Midbrain (tissue), 1 donor: ENCODE measurements around the gene PM20D1.
"Not testable (repeated sequence)": the region's sequence is repeated elsewhere in the genome, so short reads cannot be mapped to it uniquely, and the experiment has no call there.

Experiments
- DNase-seq: peaks from one replicate; lab custom pipeline; 2025; lab: John Stamatoyannopoulos, UW

PM20D1 gene

DNA sequence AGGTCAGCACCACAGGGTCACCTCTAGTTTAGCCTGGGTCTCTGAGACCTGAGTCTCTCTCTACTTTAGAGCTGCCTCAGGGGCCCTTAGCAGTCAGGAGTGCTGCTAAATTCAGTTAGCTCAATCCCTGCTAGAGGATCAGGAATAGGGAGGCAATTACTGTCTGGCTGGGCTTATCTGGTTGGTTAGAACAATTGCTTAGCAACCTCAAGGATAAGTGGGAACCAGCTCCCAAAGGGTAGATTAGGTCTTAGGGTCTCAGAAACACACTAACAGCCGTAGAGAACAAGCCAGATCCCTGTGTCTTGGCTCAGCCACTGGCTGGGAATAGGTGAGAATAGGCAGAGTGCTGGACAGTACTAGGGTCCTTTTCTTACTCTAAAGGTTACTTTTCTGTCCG is 7.7 kb downstream of the PM20D1 start:
- no peak for DNase-seq

DNA sequence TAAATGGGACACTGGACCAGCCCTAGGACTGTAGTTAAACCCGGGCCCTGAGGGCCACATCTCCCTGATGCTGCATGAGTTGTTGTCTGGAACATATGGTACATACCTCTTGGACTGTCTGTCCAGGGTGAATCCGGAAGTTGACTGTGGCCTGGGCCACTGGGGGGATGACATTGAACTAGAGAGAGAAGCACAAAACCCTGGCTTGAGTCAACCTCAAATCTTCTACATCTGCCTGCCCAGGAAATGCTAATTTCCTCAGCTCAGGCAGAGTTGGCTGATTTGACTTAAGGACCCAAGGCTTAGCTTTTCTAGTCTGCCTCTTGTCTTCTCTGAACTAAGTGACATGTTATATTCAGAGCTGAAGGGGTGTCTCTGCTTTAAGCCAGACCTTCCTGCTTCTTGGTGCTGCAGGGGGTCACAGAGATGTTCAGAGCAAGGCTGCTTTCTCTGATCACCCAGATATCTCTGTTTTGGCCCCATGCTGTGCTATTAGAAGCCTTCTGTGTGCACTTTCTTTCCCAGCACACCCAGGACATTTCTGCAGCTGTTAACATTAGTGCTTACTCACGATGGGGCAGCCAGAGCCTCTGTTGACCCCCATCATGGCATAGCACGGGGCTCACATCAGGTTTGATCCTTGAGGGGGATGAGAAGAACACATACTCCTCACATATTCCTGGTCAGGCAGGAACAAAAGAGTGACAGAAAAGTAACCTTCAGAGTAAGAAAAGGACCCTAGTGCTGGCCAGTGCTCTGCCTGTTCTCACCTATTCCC is 9.6 kb downstream of the PM20D1 start:
- DNase-seq: no peak

DNA sequence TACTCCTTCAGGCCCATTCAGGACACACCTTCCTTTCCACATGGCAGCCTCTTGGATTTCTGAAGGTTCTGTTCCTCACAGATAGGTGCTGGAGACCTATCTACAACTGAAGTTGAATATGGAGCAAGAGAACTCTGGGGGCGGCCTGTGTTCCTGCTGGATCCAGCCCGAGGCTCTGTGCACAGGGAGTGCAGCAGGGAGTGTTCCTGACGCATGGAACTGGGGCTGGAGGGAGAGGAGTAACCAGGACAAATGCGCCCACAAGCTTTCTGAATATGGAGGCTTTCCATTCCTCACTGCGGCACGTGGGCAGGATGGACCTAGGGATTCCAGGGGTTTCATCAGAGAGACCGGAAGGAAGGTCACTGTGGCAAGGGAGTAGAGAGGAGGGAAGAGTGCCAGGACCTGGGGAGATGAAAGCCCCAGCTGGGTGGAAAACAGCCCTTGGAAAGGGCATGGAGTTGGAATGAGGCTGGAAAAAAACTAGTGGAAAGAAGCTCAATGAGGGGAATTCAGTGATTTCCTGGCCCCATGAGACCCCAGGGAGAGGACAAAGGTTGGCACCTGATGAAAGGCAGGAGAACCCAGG is 12.5 kb downstream of the PM20D1 start:
- DNase-seq: no peak

DNA sequence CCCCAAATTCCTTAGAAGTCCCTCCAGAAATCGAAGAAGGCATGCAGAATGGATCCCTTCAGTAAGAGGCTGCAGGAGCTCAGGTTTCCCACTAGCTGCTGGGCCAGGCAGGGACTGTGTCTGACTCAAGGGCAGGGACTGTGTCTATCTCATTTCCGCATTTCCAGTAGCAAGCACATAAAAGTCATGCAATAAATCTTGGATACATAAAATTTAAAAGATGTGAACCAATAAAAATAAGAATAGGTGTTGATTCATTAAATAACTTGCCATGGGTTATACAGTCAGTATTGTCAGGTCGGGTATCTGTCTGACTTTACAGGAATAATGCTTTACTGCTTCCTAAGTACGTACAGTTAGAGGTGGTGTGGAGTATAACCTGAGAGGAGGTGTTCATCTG is 15.2 kb downstream of the PM20D1 start:
- no peak for DNase-seq

DNA sequence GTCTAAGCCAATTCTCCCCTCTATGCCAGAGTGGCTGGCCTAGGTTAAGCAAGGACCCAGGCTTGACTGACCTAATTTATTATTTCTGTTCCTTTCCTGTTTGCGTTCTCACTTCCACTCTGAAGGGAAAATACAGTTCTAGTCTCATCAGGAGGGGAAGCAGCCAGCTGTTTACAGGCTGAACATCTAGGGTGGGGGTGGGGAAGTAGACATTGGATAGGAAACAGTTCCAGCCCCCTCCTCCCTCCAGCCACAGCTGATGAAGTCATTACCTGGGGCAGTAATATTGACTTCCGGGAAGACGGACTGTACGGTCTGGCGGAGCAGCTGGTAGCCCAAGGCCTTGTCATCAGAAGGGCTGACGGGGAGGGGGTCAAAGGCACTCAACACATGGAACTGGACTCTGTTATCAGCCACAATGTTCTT is 17.6 kb downstream of the PM20D1 start:
- DNase-seq: no peak

DNA sequence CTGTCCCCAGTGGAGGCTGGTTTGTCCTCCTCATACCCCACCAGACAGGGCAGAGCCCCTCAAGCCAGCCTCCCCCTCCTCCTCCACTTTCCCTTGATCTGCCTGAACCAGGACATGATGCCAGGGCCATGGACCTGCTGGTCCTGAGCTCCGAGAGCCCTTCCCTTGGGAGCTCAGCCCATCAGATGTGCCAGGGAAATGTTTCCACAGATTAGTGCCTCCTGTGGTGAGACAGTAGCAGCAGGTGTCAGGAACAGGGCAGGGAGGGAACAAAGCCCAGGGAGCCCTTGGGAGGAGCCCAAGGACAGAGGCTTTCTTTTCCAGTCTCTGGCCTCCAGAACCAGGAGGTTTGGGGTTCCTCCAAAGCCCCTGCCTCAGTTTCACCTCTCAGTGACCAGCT is 22.3 kb downstream of the PM20D1 start:
- no peak for DNase-seq

DNA sequence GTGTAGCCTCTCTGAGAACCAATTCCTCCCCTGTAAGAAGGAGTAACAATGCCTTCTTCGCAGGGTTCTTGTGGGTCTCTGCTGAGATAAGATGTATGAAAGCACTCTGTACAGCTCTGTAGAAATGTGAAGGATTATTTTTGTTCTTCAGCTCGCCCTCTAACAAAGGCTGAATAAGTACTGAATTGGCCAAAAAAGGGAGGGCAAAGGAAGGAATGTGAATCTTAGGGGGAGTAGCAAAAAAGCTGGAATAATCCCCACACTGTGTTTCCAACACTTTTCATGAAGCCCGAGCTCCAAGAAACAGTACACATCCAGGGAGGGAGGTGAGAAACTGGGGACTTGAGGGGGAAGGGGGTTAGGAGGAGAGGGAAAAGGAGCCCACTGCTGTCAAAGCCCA is 22.9 kb downstream of the PM20D1 start:
- no peak for DNase-seq

DNA sequence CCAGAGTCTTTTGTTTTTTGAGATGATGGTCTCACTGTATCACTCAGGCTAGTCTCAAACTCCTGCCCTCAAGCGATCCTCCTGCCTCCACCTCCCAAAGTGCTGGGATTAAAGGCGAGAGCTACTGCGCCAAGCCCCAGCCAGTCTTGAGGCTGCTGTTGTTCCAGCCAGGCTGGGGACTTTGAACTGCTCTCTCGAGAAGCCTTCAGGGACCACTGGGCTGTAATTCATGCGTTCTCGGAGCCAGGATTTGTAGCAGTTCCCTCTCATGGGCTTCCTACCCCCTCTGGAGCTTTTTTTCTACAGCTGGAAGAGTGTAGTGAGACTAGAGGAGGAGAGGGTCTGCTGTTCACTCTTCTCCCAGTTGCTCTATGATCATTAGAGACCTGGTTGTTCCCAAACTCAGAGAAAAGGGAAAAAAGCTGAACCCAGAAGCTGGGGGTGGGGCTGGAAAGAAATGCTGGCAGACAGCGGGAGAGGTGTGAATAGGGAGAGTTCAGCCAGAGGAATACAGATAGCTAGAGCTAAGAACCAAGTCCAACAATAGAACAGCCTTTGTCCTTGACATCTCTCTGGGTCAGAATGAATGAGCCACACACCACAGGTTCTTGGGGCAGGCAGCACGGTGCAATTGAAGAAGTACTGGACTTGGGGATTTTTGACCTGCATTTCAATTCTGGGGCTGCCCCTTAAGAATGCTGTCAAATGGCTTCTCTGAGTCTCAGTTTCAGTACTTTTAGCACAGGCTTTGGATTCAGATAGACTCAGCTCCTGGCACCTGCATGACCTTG is 23.7 kb downstream of the PM20D1 start:
- no peak for DNase-seq

DNA sequence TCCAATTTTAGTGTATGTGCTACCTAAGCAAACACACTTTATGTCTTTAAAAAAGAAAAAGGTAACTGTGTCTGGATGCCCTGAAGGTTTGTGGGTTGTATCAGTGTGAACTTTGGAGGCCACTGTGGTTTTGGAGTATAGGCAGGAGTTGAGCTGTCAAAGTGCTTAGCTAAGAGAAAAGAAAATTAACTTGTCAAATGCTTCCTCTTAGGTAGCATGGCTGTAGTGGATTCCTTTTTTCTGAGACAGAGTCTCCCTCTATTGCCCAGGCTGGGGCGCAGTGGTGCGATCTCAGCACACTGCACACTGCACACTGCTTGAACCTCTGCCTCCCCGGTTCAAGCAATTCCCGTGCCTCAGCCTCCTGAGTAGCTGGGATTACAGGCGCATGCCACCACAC is 25.8 kb downstream of the PM20D1 start:
- DNase-seq: no peak

DNA sequence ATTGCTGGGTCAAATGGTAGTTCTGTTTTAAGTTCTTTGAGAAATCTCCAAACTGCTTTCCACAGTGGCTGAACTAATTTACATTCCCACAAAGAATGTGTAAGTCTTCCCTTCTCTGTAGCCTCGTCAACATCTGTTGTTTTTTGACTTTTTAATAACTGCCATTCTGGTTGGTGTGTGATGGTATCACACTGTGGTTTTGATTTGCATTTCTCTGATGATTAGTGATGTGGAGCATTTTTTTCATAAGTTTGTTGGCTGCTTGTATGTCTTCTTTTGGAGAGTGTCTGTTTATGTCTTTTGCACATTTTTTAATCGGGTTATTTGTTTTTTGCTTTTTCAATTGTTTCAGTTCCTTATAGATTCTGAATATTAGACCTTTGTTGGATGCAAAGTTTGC is 26.7 kb downstream of the PM20D1 start:
- not testable (repeated sequence) for DNase-seq

DNA sequence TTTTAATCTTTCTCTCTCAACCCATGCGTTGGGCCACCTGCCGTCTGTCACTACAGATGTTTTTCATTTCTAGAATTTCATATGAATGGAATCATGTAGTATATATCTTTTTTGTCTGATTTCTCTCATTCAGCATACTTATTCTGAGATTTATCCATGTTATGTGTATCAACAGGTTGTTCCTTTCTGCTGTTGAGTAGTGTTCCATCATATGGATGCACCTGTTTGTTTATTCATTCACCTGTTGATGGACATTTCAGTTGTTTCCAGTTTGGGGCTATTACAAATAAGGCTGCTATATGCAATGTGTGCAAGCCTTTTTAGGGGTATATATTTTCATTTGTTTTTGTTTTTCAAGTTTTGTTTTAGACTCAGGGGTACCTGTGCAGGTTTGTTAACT is 27.5 kb downstream of the PM20D1 start:
- no peak for DNase-seq

DNA sequence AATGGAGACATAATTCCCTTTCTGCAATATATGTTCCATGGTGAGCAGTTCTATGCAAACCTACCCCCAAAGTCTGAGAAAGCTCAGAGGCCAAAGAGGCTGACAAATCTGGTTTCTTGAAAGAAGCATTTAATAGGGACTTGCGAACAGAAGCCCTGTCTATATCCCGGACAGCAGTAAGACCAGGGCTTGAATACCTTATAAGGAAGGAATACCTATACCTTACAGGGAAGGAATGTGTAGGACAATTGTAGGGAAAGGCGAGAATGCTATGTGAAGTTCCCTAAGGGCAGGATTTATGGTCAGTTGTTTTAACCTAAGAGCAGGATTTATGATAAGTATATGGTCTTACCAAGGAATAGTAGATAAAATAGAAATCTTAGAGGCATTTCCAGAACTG is 31.9 kb downstream of the PM20D1 start:
- no peak for DNase-seq

DNA sequence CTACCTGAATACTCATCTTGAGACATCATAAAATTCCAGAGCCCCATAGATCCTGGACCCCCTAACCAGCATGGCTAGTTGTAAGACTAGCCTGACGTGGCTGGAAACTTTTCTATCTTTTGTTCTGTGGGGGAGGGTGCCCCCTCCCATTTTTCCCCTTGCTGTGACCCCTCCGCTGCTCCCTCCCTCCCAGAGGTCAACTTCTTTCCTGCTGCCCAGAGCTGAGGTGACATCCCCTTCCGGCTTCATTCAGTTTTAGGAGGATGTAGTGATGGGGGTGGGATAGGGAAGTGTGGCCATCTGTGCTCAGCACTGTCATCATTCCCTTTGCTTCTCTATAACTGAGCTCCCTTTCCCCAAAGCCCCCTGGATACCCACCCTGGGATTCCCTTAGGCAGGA is 32.6 kb downstream of the PM20D1 start:
- DNase-seq: no peak

DNA sequence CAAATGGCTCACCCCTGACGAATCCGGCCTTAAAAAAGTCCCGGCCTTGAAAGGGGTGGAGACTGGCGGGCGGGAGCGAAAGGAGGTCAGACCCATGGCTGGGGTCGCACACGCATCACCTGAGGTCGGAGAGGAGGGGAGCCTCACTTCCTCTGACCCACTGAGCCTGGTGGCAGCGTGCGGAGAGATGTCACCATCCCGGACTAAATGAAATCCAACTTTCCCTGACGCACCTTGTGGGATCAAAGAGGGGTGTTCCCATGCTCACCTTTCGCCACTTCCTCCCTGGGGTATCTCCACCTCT is 36.2 kb downstream of the PM20D1 start:
- peak; percentile 11 for DNase-seq

DNA sequence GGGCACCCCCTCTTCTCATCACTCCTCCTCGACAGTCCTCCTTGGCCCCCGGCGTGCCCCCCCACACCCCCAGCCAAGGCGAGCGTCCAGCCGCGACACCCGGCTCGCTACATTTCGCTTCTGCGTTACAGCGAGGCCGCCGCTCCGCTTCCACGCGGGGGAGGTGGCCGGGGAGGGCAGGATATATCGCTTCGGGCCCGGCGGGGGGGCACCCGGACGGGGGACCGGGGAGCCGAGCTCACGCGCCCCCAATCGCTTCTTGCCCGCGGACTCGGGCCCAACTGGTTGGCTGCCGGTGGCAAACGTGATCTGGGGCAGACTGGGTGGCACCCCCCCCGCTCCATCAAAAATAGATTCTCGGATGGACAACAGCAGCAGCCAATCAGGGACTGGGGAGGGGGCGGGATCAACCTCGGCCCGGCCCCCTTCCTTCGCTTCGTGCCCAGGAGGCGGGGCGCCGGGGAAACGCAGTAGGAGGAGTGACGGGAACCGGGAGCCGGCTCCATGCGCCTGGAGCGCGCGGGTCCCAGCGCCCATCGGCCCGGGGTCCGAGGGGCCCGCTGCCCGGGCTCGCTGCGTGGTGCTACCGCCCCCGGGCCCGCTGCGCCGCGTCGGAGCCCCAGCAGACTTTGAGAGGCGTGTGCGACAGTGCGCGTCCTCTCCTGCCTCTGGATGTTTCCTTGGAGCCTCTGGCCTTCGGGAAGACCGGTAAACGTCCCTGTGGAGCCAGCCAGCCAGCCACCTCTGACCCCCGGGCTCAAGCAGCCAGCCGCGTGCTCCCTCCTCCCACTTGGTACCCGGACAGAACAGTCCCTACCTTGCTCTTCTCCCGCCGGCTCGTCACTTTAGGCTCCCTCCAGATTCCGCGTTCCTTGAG is 36.8 kb downstream of the PM20D1 start, which contains the start of gene SLC41A1:
TSS of gene SLC41A1 (minus strand) at position 321 of the 877 bp plus-strand sequence. CDS start 2,757 bp downstream, outside the sequence.
- peak; percentile 98 for DNase-seq

DNA sequence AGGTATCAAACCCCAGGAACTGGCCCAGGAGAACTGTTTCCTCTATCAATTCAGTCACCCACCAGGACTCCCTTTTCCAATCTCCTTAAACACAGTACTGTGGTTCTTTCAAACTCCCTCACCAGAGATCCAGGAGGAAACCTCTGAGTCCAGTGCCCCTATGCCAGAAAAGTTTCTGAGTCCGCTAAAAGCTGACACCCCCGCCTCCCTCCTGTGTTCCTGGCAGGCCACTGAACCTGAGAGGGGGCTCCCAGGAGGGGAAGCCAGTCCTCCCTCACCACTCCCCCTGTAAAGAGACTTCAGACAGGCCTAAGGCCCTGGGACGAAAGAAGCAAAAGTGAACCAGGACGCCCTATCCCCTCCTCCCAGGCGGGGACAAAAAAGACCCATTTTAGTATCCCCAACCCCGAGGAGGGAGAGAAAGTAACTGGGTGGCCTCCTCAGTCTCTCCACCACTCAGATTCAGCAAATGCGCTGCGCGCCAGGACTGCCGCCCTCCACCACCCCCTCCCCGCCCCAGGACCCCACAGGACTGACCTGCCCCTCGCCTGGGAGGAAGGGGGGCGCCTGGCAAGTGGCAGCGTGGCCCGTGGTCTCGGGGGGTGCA is 37.6 kb downstream of the PM20D1 start:
- DNase-seq: peak; percentile 46

DNA sequence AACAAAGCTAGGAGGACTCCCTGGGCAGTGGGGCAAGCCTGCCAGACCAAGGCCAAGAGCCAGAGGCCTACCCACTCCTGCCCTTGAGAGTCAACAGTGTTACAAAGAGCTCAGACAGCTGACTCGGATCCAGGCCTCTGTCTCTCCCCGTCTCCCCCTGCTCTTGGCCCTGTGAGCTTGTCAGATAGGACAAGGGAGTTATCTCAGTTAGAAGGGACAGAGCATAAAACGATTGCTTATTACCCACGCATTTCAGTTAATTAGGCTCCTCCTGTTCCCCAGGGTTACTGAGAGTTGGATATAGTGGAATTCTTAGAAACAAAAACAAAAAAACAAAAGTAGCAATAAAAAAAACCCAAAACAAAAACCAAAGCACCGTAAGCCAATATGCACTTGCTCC is 38.3 kb downstream of the PM20D1 start:
- peak; percentile 55 for DNase-seq

DNA sequence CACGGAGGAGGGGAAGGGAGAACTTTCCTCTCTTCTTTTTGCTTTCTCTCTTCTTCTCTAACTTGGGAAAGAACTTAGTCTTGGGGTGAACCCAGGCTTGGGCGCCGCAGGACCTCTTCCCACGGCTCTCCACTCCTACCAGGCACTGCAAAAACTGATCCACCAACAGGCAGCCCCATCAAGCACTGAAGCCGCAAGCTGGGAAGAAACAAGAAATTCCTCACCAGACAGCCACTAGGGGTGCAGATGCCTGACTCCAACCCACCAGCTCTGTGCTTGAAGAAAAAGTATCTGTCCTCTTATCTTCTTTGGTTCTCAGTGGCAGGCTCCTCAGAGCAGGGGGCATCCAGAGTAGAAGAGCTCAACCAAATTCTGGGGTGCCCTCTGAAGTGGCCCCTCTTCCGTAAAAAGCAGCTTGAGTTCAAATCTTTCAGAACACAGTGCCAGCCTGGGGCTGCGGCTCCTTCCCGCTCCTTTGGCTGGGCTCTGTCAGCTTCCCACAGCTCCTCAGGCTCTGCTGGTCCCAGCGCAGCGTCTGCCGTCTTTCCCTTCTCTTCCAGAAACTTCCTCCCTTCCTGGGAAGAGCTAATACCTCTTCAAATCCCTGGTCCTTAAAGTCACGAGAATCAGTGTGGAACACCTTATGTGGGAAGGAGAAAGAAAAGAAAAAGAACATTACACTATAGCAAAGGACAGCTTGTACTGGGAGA is 39.3 kb downstream of the PM20D1 start:
- DNase-seq: no peak

DNA sequence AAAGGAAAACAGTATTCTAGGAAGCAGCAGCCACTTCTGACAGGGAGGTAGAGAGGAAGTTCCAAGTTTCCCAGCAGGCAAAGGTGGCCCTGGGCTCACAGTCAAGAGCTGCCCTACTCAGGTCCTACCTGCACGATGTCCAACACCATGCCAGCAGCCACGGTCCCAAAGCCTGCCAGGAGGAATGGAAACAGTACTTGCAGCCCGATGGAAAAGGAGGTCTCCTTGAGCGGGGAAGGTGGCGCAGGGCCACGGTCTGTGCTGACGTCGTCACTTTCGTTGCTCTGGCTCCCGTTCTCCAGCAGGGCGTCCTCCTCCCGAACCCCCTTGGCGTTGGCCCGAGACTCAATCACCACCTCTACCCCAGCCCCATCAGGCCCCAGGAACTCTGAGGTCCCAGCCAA is 40.0 kb downstream of the PM20D1 start:
- DNase-seq: peak; percentile 6

DNA sequence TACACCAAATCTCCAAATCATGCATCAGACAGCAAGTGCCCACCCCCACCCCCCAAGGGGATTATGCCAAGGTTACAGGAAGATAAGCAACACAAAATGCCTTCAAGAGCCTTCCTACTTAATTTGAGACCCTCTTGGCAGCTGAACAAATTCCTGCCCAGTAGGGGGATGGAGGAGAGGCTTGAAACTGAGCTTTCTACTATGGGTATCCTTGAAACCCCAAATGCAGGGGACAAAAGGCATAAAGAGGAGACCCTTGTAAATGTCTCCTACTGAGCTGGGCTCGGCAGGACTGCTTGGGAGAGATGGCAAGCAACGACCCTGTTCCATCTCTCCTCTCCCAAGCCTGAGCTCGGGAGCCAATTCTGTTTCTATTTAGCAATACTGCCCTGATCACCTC is 40.5 kb downstream of the PM20D1 start:
- no peak for DNase-seq

DNA sequence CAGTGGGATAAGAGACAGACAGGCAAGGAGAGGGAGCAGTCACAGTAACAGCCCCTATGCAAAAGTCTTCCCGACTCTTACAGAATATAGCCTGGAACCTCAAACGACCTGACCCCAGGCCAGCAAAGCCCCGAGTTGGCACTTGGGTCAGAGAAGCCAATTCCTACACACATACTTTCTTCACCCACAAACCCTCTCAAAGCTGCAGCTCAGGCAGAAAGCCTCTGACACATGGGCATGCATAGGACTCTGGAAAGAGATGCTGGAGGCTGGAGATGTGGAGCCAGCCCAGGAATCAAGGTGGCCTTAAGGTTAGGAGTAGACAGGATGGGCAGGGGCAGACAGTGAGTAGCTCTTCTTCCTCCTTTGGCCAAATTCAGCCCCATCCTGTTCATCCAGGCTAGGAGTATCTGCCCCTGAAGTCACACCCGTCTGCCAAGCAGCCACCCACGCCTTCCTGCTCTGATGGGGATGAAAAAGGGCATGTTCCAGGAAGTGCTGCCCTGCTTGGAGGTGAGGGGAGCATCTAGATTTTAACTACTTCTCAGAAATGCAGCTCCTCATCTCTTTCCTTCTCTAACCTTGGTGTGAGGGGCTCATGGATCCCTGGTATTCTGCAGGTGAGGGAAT is 44.7 kb downstream of the PM20D1 start:
- no peak for DNase-seq
